ENCODE data around the gene CYP19A1. TPM values are rescaled to one million over a fixed set of nuclear protein-coding genes. Genes with fewer than 3 reads are reported as not detected.

Gene CYP19A1
- total and polyA plus RNA-seq, 9 of the 15 experiments (the other 6 are each of a cell fraction or from before 2014, with no cell fraction given) = 0.16 to 0.63 (median 0.47) TPM; not detected in 3

GRCh38 chr15:51312166-51313073 is 26.0 kb downstream of the CYP19A1 start:
- Histone ChIP-seq H3K79me2 (ENCODE audit: control insufficient read depth, insufficient read depth, low read length) (no peaks in the 10 kb centered on the region), H3K4me1 (replicated peaks in 1 of 2; ENCODE audit: control insufficient read depth in 2 of 2, insufficient read depth in 2 of 2, low read length in 2 of 2) (no peaks in the 10 kb centered on the region), H3K27me3 (ENCODE audit: control insufficient read depth in 2 of 2, insufficient read depth in 2 of 2, low read length in 2 of 2) (peaks cover 3 to 19% of the 10 kb centered on the region in 2 experiments; a peak in 3 of 5 replicates), H3K9me3 (replicated peaks; ENCODE audit: control insufficient read depth, insufficient read depth, low read depth, low read length) (no peaks in the 10 kb centered on the region), H4K20me1 (replicated peaks; ENCODE audit: control insufficient read depth, insufficient read depth, low read length) (no peaks in the 10 kb centered on the region), H3K9ac (ENCODE audit: insufficient read depth in 1 of 2, low read depth in 2 of 2, low read length in 2 of 2) (no peak overlapping the region), H3K4me2 (ENCODE audit: insufficient read depth, low read length) (no peak overlapping the region), H3K4me3 (no peak overlapping the region), H3K9me1 (ENCODE audit: control insufficient read depth, insufficient read depth, low read length) (no peaks in the 10 kb centered on the region), H2AFZ (ENCODE audit: low read depth, low read length) (no peak overlapping the region), H3K27ac (ENCODE audit: extremely low read depth, low read depth, low read length) (no peak overlapping the region), H3K36me3 (ENCODE audit: control insufficient read depth, insufficient read depth, low read length) (no peaks in the 10 kb centered on the region)
- in situ Hi-C loops (cut with MboI) (no loop called here), intact Hi-C loops (cut with micrococcal nuclease) (no loop called here)
- ChIA-PET POLR2A (interaction anchor here (0.6 to 1.0 kb wide), 3 partner anchors 11 to 1419 kb away, joined by 3 read pairs; no protein-coding TSS in a partner anchor), CTCF (ENCODE audit: low intra/inter-chr PET ratio) (no interaction called here)
- ATAC-seq (no peak), FAIRE-seq (no peak), DNase-seq (ENCODE audit: extremely low read depth in 1 of 4, low spot score in 3 of 4) (no peak)
- TF ChIP-seq TAF9B (IDR thresholded peaks at IDR 0.05; ENCODE audit: partially characterized antibody) = no peak
- no peak for TF ChIP-seq RBM25 (IDR thresholded peaks at IDR 0.05; ENCODE audit: low read depth, low read length, severe bottlenecking)
- TF ChIP-seq FOXO4 (CRISPR knock-in tag; IDR thresholded peaks at IDR 0.05) = no peak
- no peak for TF ChIP-seq CTCFL (IDR thresholded peaks at IDR 0.05; ENCODE audit: borderline replicate concordance, insufficient read depth, low read depth, low read length, poor library complexity, severe bottlenecking)
- no peak for TF ChIP-seq ESRRB (CRISPR knock-in tag; IDR thresholded peaks at IDR 0.05; ENCODE audit: borderline replicate concordance)
- TF ChIP-seq GATAD2A (IDR thresholded peaks at IDR 0.05) = no peak
- TF ChIP-seq PHF20 (IDR thresholded peaks at IDR 0.05; ENCODE audit: partially characterized antibody) = no peak
- TF ChIP-seq TSC22D4 (tag; IDR thresholded peaks at IDR 0.05) = no peak
- no peak for TF ChIP-seq ZNF398 (CRISPR knock-in tag; IDR thresholded peaks at IDR 0.05)
- TF ChIP-seq MTA3 (IDR thresholded peaks at IDR 0.05; ENCODE audit: borderline replicate concordance) = no peak
- TF ChIP-seq ZBTB12 (CRISPR knock-in tag; IDR thresholded peaks at IDR 0.05) = no peak
- WGBS (ENCODE audit: insufficient coverage, low coverage, missing lambda C conversion rate) = 1% methylated on average over 8 of the region's 8 CpGs
- no TSS peak for BruUV-seq (replicated peaks)

Data from K562 (cell line).